Kasumi-1 (cell line): Measurements from ENCODE around the gene CFAP61.

Experiments used
- DNase-seq, 2 experiments: peaks; one replicate each; lab custom pipeline; 2025; lab: John Stamatoyannopoulos, UW

CFAP61 gene

DNA sequence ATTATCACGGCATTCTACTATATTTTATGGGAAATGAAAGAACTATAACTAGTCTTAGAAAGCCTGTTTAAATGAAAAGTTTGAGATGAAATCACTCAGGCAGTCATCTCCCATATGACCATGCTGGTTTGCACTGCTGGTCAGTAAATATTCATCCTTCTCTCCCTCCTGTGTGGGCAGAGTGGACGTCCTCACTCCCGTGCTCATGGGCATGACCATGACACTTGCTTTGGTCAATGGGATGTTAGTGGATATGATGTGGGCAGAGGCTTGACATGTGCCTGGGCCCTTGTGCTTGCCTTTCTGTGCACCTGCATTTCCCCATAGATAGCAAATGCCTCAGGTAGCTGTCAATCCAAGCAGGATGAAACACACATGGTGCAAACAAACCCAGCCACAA is 222.5 kb downstream of the CFAP61 start:
- DNase-seq: no peak

DNA sequence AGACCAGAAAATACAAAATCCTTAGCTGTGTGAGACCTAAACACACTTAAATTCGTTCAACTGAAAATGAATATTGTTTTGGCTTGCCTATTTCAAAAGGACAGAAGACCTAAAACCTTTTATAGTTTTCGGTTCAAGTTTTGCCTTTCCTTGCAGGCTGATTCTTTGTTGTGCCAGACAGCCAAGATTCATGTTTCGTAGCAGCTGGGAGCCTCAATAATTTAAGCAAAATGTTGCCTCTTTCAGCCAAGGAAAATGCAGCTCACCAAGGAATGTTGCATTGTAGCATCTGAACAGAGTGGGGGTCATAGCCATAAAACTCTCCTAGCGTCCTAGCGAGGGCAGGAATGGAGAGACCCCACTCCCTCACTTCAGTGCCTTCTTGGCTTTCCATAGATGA is 223.3 kb downstream of the CFAP61 start:
- no peak for DNase-seq

DNA sequence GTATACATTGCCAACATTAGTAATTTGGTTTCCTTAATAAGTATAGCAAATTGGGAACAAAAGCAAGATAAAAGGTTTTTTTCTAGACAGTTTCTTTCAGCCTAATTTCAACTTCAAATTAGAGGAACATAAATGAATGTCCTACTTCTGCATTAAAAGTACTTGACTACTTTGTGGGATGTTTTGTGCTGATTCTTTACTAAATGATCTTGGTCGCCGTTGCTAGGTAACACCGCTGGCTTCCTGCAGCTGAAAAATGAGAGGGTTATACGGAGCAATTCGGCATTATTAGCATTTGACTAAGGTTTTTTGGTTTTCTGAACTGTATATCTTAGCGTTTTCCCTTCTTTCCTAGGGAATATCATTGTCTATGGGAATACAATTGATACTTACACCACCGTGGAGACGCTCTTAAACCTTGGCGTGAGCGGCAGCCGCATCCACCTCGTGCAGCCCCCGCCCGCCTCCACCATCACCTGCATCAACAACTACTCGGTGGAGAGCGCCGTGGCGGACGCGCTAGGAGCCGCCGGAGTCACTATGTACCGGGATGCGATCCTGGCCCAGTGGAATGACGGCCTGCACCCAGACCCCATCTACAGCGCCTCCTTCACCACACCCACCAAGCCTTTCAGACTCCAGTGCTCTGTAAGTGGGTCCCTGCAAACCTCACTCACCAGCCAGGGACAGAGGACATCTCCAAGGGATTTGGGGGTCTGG is 224.6 kb downstream of the CFAP61 start:
- DNase-seq: no peak

DNA sequence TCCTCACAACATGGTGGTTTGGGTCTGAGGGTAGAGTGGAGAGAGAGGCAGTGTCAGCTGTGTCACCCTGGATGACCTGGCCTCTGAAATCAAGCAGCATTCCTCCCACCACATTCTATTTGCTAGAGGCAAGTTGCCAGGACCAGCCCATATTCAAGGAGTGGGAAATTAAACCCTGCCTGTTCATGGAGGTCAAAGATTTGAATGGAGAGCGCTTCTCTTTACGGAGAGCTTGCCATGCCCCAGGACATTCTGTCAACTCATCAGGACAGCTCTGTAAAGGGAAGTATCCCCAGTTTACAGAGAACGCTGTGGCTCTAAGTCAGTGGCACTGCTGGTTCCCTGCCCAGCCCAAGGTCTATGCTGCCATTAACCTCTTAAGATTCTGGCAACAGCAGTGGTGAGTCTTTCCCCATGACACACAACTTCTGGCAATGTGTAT is 225.6 kb downstream of the CFAP61 start:
- no peak for DNase-seq

DNA sequence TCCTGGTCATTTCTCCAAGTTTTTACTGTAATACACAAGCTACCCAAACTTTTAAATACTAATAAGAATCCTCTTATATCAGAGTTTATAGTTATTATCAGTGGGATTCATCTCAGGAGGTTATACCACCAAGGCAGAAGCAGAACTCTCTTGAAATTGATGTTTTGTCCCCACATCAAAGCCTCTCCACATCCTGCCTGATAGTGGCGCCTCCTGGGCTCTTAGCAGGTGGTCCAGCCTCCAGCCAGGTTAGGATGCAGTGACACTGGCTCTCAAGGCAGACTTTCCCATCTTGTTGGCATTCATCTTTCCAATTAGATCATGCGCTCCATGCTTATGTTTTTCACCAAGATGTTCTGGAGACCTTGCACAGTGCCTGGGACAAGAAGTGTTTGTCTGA is 233.7 kb downstream of the CFAP61 start:
- DNase-seq: no peak

DNA sequence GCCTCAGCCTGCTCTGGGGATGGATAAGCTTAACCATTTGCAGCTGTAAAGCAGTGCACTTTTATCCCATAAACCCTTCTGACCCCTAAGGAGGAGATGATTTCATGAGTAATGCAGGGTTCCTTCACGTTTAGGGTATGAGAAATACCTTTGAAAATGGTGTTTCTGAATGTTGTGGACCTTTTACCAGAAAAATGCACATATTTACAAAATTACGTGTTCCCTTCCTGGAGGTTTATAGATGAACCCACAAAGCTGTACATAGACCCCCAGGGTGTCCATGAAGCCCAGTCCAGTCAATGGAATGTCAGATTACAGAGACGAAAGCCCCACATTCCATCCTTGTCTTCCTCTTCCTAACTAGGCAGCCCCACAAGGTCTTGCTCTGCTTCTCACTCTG is 237.0 kb downstream of the CFAP61 start:
- DNase-seq: no peak

DNA sequence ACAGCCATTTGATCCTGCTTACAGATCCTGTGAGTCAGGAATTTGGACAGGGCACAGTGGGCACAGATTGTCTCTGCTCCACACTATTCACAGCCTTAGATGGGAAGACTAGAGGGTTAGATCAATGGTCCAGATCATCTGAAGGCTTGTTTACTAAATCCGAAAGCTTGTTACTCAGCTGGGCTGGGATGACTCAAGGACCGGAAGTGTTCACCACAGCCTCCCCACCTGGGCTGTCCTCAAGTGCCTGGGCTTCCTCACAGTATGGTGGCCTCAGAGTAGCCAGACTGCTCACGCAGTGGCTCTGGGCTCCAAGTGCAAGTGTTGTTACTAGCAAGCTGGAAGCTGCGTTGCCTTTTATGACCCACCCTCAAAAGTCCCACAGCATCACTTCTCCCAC is 240.1 kb downstream of the CFAP61 start:
- DNase-seq: no peak

DNA sequence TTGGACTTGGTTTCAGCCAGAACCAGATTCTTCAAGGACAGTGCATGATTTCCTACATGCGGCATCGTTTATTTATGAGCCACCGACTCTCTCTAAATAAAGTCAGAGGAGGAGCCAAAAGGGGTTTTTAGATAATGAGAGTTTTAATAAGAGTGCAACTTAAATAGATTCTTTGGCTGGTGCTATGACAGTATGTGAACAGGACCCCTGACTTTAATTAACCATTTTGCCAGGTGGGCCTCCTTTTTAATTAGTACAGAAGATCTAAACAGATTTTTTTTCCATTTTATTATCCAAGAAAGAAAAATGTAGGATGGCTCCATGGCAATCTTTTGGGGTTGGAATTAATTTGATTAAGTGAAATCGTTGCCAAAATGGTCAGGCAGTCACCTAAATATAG is 240.8 kb downstream of the CFAP61 start:
- DNase-seq: no peak

DNA sequence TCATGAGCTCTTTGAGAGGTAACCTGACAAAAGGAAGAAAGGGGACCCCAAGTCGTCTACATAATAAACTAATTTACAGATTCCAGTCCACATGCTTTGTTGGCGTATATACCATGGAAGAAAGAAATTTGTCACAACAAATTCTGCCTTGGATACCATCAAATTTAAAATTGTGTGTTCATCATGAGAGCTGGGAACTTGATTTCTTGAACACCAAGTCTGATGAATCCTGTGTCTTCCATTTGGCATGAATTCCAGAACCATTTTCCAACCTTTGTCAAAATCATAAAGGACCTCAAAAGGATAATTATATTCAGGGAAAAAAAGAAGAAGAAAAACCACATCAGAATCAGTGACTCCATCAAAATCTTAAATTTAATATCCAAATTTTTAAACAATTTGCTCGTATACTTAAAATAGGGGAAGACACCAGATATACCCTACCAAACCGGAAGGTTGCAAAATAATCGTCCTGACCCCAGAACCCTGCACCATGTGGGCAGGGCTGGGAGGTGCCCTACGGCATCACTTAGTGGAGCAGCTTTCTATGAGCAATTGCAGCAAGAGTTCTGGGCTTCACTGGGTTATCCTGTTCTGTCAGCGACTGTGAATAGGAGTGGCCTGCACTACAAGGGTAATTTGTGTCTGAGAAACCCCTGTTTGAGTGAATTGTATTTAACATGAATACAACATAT is 241.5 kb downstream of the CFAP61 start:
- no peak for DNase-seq

DNA sequence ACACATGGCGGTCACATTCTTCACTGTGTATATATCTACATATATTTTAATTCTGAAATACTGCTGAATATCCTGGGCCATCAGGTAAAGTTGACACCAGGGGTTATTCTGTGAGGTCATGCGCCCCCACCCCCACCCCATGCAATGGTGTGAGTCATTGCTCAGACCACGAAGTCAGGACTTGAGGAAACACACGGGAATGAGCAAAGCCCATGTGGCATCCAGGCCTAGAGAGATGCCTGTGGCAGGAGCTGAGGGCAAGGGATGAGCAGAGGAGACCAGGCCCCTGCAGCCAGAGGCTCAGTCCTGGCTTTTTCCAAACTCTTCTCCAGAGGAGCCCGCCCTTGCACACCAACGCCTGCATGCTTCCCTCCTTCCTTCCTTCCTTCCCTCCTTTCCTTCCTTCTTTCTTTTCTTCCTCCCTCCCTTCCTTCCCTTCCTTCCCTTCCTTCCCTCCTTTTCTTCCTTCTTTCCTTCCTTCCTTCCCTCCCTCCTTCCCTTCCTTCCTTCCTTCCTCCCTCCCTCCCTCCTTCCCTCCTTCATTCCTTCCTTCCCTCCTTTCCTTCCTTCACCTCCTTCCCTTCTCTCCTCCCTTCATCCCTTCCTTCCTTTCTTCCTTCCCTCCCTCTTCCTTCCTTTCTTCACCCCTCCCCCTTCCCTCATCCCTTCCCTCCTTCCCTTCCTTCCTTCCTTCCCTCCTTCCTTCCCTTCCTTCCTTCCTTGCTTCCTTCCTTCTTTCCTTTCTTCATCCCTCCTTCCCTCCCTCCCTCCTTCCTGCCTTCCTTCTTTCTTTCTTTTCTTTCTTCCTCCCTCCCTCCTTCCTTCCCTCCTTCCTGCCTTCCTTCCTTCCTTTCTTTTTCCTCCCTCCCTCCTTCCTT is 243.5 kb downstream of the CFAP61 start:
- no peak for DNase-seq

DNA sequence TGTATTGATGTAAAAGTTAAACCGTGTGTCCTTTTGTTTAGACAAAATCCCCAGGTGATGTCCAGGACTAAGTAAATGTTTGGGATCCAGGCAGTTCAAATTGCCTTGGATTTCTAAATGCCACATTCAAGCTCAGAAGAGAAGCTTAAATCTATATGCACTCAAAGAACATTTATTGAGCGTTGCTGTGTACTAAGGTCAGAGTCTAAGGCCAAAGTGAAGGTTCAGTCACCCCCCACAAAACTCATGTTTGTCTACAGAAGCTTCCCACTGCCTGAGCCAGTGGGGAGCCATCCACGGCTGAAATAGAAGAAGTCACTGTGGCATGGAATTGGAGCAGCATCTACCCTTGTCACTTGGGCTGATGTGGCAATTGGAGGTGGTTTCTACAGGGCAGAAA is 244.8 kb downstream of the CFAP61 start:
- no peak for DNase-seq

DNA sequence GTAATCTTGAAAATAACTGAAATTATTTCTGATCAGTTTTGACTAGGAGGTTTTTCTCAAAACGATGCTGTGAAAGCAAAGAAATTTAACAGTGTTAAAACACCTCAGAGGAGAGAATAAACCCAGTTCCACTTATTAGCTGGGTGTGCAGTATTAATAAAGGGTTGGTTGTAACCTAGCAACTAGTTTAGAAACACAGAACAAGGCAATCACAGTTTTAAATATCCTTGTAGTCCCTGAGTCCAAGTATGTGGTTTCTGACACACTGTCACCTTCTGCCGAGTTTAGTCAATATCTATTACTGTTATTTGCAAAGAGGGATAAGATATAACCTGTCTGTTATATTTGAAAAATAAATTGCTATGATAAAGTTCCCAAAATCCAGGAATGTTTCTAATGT is 245.4 kb downstream of the CFAP61 start:
- no peak for DNase-seq

DNA sequence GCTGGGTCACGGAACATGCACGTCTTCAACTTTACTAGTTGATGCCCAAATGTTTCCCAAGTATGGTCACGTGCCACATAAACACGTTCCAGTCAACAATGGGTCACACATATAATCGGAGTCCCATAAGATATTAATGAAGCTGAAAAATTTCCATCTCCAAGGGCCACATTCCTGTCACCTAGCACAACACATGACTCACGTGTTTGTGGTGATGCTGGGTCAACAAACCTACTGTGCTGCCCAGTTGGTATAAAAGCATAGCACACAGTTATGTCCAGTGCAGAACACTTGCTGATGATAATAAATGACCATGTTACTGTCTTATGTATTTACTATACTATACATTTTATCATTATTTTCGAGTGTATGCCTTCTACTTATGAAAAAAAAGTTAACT is 247.6 kb downstream of the CFAP61 start:
- no peak for DNase-seq

DNA sequence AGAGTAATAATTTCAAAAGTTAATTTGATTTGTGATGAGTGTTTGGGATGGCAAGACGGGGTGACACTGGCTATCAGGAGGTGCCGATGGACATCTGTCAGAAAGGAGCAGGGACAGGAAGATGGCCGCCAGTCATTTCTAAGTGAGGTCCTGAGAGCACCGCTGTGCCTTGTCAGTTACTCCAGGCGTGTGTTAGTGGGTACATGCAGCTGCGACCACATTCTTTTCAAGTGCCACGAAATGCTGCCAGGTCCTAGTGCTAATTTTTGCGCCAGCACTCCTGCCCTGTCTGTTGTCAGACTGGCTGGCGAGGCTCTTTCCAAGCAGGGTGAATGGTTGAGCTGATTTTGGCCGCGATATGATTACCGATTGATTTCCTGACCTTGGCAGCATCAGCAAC is 251.0 kb downstream of the CFAP61 start:
- no peak for DNase-seq

DNA sequence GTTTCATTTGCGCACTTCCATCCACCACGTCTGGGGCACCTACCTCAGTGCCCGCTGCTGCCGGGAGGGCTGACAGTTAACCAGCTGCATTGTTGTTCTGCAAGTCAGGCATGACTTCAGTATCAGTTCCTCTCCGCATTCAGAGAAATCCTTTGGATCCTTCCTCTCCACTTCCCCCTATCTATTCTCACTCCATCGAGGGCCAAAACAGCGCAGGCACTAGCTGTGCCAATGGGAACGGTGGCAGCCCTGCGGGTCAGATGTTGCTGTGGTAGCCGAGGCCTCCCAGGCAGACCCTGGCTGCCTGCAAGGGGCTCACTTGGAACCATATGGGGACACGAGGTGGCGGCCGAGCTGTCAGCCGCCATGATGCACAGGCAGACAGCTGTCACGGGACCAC is 251.4 kb downstream of the CFAP61 start:
- no peak for DNase-seq

DNA sequence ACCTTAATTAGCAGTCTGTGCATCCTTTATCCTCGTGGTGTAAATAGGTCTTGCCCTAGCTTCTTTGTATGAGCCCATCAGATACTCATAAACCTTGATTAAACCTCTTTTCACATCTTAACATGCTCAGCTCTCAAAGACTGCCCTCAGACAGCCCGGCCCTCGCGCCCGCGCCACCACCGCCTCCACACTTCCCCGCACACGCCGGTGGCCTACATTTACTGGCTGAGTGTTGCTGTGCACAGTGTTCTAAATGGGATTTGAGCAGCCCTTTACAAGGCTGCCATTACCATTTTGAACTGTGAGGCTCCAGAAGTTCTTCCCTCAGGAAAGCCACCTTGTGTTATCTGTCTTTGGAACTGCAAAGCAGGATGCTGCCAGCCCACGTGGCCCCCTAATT is 252.6 kb downstream of the CFAP61 start:
- no peak for DNase-seq

DNA sequence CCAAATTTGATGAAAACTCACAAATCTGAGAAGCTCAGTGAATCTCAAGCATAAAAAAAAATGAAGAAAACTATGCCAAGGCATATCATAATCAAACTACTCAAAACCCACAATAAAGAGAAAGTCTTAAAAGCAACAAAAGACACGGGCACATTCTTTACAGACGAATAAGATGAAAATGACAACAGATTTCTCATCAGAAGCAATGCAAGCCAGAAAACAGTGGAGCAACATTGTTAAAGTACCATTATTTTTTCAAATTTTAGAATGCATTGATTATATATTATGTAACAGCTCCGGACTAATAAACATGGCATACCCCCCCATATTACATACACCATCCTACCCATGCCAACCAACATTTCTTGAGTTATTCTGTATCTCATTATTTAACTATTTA is 260.2 kb downstream of the CFAP61 start:
- DNase-seq: no peak

DNA sequence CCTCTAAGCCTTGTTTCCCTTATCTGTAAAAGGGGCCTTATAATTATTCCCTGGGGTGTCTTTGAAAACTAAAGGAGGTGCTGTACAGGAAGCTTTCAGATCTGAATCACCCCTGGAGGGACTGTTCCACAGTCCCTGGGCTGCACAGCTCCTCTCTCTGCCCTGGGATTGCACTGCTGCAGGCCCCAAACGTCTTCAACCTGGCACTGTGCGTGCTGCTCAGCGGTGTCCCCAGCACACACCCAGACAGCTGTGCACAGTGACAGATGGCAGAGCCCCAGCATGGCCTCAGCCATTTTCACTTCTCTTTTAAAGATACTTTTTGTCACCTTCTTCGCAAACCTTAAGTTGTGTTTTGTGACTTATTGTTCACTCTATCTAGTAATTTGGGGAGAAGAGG is 264.9 kb downstream of the CFAP61 start:
- no peak for DNase-seq

DNA sequence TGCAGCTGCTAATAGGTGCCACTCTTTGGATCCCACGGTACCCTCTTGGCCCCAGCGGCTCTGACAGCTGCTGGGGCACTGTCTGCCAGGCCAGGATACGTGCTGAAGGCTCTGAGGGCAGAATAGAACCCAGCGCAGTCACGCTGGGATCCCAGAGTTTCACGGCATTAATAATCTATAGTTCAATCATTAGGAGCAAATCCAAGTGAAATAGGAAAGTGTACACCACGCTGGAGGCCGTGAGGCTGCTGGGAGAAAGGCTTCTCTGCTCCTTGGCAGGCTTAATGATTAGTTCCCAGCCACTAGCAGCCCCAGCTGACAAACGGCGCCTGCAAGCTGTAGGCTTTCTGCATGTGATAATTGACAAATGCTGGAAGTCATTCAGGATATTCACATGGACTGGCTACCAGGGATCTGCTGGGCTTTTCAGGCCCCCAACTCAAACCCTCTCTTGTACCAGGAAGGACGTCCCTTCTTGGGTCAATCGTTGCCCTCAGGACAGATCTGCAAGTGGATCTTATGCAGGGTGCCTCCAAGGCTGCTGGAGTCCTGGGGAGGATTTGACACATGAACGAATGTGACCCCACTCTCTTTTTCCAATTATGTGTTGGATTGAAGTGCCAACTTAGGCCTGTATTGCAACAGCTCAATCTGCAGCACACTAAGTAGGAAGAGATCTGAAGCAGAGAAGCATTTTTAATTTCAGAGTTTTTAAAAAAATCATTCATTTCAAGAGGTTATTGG is 265.5 kb downstream of the CFAP61 start:
- no peak for DNase-seq

DNA sequence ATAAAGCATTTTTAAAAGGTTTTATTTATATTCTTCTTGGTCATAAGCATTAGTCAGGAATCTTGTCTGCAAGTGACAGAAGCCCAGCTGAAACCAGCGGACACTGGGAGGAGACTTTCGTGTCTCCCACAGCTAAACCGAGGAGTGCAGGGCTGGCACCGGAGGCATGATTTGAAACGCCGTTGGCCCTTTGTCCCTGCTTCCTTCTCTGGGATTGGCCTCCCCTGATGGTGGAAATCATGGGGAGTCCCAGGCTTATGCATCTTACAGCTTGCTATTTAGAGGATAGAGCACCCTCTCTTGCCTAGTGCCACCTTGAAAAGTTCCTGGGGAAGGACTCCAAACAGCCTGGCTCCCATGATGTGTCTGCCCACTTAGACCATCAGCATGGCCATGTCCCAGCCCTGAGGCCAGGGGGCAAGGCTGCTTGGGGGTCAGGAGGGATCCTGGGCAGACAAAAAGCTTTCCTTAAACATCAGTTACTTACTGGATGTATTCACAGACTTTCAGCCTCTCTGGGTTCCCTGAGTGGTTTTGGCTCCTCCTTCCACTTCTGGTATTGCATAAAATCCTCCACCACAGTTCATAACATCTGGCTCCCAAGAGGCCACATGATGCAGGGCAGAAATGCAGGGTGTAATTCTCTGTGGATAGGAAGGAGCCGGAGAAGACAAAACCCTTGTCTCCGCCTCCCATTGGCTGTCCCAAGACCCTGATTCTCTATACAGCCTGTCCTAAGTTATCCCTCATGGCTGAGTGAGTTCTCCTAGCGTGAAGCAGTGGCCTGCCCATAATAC is 266.2 kb downstream of the CFAP61 start:
- peak; percentile 73 to 85 for DNase-seq

DNA sequence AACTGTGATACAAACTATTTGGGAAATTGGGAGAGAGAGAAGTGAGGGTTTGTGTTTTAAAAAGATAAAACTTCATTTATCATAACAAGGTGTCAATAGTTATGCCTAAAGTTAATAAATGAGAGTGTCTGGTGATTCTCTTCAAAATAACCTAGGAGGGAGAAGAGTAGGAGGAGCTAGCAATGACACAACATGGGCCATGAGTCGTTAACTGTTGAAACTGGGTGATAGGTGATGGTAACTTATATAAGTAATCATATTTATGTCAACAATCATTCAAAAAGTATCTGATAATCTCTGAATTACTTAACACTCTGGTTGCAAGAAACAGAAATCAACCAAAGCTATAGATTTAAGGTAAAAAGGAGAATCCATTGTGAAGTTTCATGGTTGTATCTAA is 268.8 kb downstream of the CFAP61 start:
- DNase-seq: no peak
